Mucosa of stomach (tissue), 1 donor: ENCODE data around the gene RMDN2.

ENCODE experiments used
- H3K27me3 ChIP-seq: one replicate; pipeline ENCODE4 v1.7.0; 2013; ENCODE audit warnings: mild to moderate bottlenecking, low read length; ENCODE audit not compliant: control insufficient read depth, insufficient read depth
- H3K36me3 ChIP-seq: one replicate; pipeline ENCODE4 v1.7.0; 2013; ENCODE audit warnings: low read length; ENCODE audit not compliant: control insufficient read depth, insufficient read depth
- H3K4me1 ChIP-seq: one replicate; pipeline ENCODE4 v1.7.0; 2013; ENCODE audit warnings: mild to moderate bottlenecking, low read length; ENCODE audit not compliant: control insufficient read depth, insufficient read depth
- H3K4me3 ChIP-seq: one replicate; pipeline ENCODE4 v1.7.0; 2013; ENCODE audit warnings: low read length
- H3K9ac ChIP-seq: one replicate; pipeline ENCODE4 v1.7.0; 2013; ENCODE audit warnings: mild to moderate bottlenecking, low read length, moderate library complexity
- H3K9me3 ChIP-seq: one replicate; pipeline ENCODE4 v1.7.0; 2013; ENCODE audit warnings: mild to moderate bottlenecking, low read length, moderate library complexity; ENCODE audit not compliant: control insufficient read depth
- donor health status: Pancreatic carcinoma.

Gene RMDN2

GRCh38 chr2:37925063-37925897 lies at the start of gene RMDN2:
Gene RMDN2 (plus strand): TSS chr2:37925287. CDS start chr2:37929278, 3,991 bp downstream.
- H3K27me3 ChIP-seq = no peaks in the 10 kb centered on the region
- no peaks in the 10 kb centered on the region for H3K4me1 ChIP-seq
- H3K4me3 ChIP-seq = peak within 1 kb of the TSS; percentile 85
- no peaks in the 10 kb centered on the region for H3K36me3 ChIP-seq
- H3K9me3 ChIP-seq = no peaks in the 10 kb centered on the region
- peak within 1 kb of the TSS; percentile 85 for H3K9ac ChIP-seq

DNA sequence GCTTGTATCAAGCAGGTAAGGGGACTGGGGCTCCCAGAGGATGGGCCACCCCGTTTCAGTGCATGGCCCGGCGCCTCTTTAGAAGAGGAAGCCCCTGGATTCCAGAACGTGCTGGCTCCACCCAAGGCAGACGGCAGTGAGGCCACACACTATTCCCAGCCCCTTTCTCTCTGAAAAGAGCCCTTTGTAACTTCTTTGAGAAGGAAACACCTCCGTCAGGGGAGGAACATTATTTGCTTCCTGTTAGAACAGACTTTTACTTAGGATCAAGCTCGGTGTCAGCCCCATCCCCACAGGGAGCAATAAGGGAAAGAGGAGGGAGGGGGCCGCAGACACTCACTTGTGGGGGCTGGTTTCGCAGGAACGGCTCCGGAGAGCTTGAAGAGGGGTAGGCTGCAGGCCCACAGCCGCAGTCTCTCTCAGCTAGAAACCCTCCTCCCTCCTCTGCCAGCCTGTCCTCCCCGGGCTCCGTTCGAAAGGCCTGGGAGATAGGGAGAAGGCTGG lies 49.6 kb upstream of the RMDN2 start:
- H3K4me3 ChIP-seq = no peak overlapping the region
- H3K9me3 ChIP-seq = no peaks in the 10 kb centered on the region
- no peaks in the 10 kb centered on the region for H3K36me3 ChIP-seq
- peaks cover 22% of the 10 kb centered on the region for H3K27me3 ChIP-seq
- H3K4me1 ChIP-seq = no peaks in the 10 kb centered on the region
- H3K9ac ChIP-seq = no peak overlapping the region

DNA sequence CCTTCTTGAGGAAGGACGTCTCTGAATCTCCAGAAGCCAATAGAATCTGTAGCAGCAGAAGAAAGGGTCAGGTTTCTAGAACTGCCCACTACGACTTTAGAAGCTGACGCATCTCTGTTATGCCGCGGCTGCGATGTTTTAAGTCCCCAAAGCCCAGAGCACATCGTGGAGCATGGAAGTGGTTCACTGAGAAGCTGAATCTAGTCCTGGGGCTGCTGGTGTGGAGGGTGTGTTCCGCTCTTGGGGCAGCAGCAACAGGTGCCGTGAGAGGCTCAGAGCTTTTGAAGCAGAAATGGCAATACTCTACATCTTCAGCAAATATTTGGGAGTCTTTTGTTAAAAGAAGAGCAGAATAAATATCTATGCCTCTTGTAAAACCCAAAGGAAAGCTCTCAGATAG lies 48.9 kb upstream of the RMDN2 start:
- H3K9ac ChIP-seq = no peak overlapping the region
- H3K27me3 ChIP-seq = peaks cover 22% of the 10 kb centered on the region
- H3K36me3 ChIP-seq = no peaks in the 10 kb centered on the region
- no peak overlapping the region for H3K4me3 ChIP-seq
- H3K4me1 ChIP-seq = no peaks in the 10 kb centered on the region
- no peaks in the 10 kb centered on the region for H3K9me3 ChIP-seq

DNA sequence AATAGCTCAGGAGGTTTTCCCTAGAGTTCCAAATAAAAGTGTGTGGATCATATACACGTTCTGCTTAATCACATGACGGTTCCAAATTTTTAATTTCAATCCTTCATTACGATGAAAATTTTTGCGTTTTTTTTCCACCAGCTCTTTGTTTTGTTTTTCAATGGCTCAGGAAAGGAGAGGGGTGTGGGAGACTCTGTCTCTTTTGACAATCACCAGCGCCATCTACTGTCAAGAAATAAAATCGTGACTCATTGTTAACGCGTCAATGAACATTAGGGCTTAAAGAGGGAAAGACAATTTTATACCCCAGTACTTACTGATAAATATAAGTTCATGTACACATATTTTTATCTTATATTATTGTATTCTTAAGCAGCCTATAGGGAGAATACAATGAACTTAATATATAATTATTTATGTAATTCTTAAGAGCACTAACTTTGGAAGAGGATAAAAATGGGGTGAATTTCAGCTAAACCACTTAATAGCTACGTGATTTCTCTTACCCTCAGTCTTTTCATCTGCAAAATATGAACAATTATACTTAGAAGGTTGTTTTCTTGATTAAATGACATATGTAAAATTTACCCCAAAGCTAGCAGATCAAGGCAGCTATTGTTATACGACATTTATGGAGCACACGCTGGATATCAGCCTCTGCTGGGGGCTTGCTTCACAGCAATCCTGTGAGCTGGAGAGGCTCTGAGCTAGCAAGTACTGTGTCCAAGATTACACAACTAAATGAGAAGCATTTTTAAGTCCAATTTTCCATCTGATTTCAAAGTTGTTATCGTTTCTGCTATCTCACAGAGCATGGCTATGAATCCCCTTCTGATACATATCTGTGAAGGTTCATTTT lies 47.4 kb upstream of the RMDN2 start:
- no peak overlapping the region for H3K4me3 ChIP-seq
- no peaks in the 10 kb centered on the region for H3K4me1 ChIP-seq
- peaks cover 18% of the 10 kb centered on the region for H3K27me3 ChIP-seq
- no peak overlapping the region for H3K9ac ChIP-seq
- H3K36me3 ChIP-seq = no peaks in the 10 kb centered on the region
- no peaks in the 10 kb centered on the region for H3K9me3 ChIP-seq

DNA sequence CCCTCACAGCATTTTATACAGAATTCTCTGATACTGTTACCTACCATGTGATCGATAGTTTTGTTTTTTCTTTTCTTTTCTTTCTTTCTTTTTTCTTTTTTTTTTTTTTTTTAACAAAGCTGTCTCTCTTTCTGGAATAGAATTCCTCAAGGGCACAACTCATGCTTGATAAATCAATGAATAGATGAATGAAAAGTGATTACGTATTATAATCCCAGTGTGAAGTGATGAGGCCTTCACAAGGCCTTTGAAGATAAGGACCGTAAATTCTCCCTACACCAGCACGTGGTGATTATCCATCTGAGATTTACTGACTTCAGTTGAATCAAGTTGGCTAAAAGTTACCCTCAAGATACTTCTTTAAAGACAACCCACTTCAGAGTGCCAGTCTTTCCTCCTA lies 46.6 kb upstream of the RMDN2 start:
- H3K4me3 ChIP-seq = no peak overlapping the region
- no peaks in the 10 kb centered on the region for H3K36me3 ChIP-seq
- H3K4me1 ChIP-seq = no peaks in the 10 kb centered on the region
- H3K27me3 ChIP-seq = peaks cover 18% of the 10 kb centered on the region
- H3K9ac ChIP-seq = no peak overlapping the region
- no peaks in the 10 kb centered on the region for H3K9me3 ChIP-seq

DNA sequence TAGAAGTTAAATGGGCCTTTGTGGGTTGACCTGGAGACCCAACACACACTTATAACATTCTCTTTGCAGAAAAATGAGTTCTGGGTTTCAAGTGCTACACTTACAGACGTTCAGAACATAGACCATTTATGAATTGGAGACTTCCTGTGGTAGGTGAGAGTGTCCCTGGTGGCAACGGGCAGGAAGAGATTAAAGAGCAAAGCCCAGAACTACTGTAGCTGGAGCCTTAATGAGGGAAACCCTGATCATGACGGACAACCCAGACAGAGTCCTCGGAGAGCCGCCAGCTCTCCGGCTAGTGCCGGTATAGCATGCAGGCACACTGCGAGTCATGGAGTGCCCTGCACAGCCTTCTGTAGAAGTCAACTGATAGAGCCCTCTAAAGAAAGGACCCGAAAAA lies 44.5 kb upstream of the RMDN2 start:
- Histone ChIP-seq H3K27me3 (peaks cover 8% of the 10 kb centered on the region), H3K9ac (no peak overlapping the region), H3K9me3 (no peaks in the 10 kb centered on the region), H3K4me3 (no peak overlapping the region), H3K4me1 (no peaks in the 10 kb centered on the region), H3K36me3 (no peaks in the 10 kb centered on the region)

GRCh38 chr2:37881397-37881796 lies 43.7 kb upstream of the RMDN2 start:
- Histone ChIP-seq H3K36me3 (no peaks in the 10 kb centered on the region), H3K4me1 (no peaks in the 10 kb centered on the region), H3K27me3 (no peaks in the 10 kb centered on the region), H3K4me3 (no peak overlapping the region), H3K9ac (no peak overlapping the region), H3K9me3 (no peaks in the 10 kb centered on the region)

GRCh38 chr2:37882036-37882435 lies 43.1 kb upstream of the RMDN2 start:
- Histone ChIP-seq H3K9me3 (no peaks in the 10 kb centered on the region), H3K4me1 (no peaks in the 10 kb centered on the region), H3K36me3 (no peaks in the 10 kb centered on the region), H3K27me3 (no peaks in the 10 kb centered on the region), H3K9ac (no peak overlapping the region), H3K4me3 (no peak overlapping the region)

- Histone ChIP-seq H3K4me3 (no peak overlapping the region), H3K9ac (no peak overlapping the region), H3K9me3 (no peaks in the 10 kb centered on the region), H3K27me3 (no peaks in the 10 kb centered on the region), H3K36me3 (no peaks in the 10 kb centered on the region), H3K4me1 (no peaks in the 10 kb centered on the region)
These were observed 41.6 kb upstream of the RMDN2 start for GRCh38 chr2:37883518-37883917.

GRCh38 chr2:37885329-37885993 lies 39.6 kb upstream of the RMDN2 start:
- Histone ChIP-seq H3K4me3 (no peak overlapping the region), H3K4me1 (no peaks in the 10 kb centered on the region), H3K9ac (no peak overlapping the region), H3K27me3 (no peaks in the 10 kb centered on the region), H3K36me3 (no peaks in the 10 kb centered on the region), H3K9me3 (no peaks in the 10 kb centered on the region)

DNA sequence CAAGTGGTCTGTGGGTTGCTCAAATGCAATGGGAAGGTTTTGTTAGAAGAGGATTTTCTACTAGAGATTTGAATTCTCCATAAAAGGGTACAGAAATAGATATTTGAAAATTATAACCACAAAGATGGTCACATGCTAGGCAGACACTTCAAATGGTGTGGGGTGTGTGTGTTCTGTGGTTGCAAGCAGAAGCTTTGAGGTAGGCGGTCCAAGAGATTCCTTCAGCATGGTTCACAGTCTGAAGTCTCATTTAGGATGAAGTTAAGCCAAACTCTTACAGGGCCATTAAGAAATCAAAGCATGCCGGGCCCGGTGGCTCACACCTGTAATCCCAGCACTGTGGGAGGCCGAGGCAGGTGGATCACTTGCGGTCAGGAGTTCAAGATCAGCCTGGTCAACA lies 38.3 kb upstream of the RMDN2 start:
- Histone ChIP-seq H3K27me3 (no peaks in the 10 kb centered on the region), H3K4me1 (no peaks in the 10 kb centered on the region), H3K9ac (no peak overlapping the region), H3K4me3 (no peak overlapping the region), H3K36me3 (no peaks in the 10 kb centered on the region), H3K9me3 (no peaks in the 10 kb centered on the region)

DNA sequence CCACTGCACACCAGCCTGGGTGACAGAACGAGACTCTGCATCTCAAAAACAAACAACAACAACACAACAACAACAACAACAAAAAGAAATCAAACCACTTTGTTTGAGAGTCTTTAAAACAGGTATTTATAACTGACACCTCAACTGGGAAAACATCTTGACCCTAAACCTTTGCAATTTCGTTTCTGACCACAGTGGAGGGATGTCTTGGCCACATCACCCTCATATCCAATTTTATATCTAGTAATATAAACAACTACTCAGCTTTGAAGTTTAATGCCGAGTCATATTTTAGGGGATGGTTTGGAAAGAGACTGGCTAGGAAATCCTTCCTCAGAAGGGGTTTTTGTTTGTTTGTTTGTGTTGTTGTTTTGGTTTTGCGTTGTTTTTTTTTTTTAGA lies 37.8 kb upstream of the RMDN2 start:
- Histone ChIP-seq H3K9me3 (no peaks in the 10 kb centered on the region), H3K4me3 (no peak overlapping the region), H3K36me3 (no peaks in the 10 kb centered on the region), H3K4me1 (no peaks in the 10 kb centered on the region), H3K27me3 (no peaks in the 10 kb centered on the region), H3K9ac (no peak overlapping the region)
